DMS 273 (cell line): Measurements from ENCODE around the gene EVC2.
"Not testable (repeated sequence)": the region's sequence is repeated elsewhere in the genome, so short reads cannot be mapped to it uniquely, and the experiment has no call there.

ENCODE experiments used
- DNase-seq: peaks from one replicate; lab custom pipeline; 2025; ENCODE audit not compliant: unreplicated experiment; lab: John Stamatoyannopoulos, UW

The EVC2 gene

DNA sequence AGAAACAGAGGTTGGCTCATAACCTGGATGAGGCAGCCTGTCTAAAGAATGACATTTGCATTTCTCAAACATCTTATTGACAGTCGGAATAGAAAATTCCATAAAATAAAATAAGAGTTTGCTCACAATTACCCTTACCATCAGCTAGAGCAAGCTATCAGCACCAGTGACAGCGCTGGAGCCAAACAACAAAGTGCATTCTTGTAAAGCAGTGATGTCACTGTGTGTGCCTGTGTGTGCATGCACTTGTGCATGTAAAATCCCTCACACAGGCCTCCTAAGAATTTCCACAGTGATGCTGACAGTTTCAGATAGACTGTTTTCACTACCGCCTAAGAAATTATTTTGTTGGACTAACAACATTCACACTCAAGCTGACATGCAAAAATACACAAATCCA, 77.6 kb downstream of the EVC2 start:
- no peak for DNase-seq

DNA sequence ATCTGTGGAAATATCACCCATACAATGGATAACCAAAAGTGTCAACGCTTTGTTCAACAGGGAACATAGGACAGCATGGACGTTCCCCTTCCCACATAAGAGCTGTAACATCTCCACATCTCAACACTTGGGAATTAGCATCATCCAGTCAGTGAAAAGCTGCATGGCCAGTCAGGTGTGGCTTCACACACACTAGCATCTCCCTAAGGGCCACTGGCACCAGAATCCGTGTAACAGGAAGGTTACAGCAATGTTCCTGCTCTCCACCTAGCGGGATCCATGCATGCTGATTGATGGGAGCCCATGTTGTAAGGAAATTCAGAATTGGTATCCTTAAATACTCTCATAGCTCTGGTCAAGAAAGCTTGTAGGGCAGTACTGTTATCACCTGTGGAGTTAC, 78.8 kb downstream of the EVC2 start:
- DNase-seq: no peak

DNA sequence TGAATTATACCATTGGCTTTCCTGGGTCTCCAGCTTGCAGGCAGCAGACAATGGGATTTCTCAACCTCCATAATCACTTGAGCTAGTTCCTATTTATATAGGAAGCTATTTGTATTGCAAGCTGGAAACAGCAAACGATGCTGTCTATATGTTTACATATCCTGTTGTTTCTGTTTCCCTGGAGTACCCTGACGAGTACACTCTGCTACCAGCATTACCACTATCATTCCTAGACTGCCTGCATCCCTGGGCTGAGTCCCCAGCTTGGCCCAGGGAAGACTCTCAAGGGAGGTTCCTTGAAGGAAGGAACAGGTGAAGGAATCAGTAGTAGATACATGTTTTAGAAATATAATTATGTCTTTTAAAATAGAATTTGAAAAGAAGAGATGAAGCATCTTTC, 81.4 kb downstream of the EVC2 start:
- DNase-seq: no peak

DNA sequence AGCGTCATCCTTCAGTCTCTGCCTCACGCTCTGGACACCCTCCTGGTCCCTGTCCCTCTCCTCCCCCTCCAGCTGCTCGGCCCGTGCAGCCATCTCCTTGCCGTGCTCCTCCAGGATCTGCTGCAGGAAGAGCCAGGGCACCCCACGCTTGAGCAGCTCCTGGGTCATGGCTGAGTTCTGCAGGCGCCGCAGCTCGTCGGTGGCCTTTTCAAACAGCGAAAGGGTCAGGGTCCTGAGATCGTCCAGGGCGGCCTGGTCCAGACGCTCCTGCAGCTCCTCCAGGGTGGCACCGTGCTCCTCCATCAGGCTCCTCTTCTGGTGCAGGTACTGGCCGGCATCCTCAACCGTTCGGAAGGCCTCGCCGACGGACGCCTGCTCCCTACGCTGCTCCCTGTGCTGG, 85.8 kb downstream of the EVC2 start:
- DNase-seq: no peak

DNA sequence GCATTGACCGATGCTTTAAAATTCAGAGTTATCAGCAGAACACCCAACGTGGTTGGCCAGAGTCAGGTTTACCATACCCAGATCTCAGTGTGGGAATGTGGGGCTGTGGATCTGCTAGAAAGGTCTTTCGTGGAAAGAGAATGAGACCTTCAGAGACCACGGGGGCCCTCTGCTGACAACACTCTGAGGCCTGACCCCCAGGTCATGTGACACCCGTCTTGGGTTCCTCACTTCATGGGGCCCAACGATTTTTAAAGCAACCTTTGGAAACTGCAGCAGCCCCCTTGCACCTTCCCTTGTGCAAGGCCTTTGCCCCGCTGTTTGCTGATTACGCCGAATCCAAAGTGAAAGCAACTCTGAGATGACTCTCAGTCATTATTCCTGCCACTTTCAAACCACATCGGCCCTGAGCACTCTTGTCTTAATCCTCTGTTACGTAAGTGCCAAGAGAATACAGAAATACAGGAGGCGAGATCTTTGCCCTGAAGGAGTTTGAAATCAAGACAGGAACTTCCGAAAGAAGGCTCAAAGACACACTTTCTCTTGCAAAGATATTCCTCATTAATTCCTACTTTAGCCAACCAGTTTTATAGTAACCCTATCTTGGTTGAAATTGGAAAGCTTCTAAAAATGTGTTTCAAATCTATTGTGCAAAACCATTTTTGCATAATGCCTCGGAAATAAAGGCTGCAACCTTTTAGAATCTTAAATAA, 88.3 kb downstream of the EVC2 start:
- DNase-seq: no peak

DNA sequence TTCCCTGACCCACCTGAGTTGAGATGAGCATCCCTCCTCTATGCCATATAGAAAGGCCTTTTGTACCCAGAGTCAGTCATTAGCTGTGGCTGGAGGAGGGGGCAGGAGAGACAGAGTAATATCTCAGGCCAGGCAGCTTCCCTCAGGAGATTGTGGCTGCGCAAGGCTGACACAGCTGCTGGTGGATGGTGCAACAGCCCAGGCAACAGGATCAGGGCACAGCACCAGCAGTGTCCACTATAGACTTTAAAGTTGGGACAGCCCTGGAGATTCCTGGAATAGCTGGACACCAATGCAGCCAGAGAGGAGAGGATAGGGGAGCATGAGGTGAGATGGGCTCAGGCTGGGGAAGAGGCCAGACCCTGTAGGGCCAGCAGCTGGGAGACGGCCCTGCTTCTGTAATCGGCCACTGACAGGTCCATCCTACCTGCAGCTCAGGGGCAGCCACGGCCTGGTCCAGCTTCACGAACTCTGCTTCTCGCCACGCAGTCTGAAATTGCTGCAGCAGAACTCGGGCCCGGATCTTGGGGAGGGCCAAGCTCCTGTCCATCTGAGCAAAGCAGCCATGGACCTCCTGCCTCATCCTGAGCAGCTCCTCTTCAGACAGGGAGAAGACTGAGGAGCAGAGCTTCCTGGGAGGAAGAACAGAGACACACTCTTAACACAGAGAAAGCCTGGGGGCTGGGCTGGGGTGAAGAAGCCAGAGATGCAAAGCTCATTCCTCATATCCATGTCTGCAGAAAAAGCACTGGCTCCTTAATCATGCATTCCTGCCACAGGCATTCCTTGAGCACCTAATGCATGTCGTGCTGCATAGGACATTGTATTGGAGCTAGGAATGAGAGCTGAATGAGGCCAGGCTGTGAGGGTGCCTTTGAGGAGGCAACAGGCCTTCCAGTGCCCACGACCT, 90.1 kb downstream of the EVC2 start:
- DNase-seq: no peak

DNA sequence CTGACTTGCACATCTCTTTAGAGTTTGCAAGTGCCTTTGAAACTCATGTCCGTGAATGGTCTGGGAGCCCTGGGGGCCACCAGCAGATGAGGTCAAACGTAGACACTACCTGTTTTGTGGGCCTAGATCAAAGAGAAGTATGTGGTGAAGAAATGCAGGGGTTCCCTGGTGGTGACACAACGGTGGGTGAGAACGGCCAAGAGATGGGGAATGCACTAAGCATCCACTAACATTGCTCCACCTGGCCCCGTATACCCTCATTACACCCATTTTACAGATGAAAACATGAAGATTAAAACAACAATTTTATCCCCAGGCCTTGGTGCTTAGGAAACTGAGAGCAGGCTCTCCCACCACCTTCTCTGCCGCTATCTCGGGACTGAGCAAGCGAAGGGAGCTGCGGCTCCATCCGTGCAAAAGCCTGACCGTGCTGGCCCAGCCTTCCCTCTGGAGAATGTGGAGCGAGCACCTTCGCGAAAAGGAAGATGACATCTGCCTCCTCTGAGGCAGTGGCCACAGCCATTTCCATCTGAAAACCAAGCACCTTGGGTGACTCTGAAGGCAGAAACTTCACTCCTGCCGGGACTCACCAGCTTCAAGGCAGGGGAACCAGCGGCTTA, 91.9 kb downstream of the EVC2 start:
- DNase-seq: no peak

DNA sequence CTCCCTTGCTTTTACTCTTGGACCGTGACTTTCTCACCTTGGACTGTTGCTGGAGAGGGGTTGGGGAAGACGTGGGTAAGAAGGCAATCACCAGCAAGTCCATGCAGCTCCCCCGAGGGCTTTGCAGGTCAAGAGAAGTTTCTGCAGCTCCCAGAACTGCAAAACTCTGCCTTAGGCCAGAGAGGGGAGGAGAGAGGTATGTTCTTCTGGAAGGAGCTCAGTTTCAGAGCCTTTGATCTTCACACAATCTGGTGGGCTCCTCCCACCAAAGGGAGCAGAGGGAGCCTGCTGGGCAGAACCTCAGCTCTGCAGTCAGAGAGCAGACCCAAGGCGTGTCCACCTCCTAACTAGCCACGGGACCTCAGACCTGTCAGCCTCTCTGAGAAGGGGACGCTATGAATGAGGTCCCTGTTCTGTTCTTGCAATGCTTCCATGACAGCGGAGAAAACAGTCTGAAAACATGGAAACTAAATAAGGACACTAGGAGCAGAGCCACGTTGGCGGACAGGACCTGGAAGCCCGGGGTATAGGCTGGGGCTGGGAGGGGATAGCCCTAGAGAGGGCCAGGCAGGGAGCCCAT, 92.8 kb downstream of the EVC2 start:
- no peak for DNase-seq

DNA sequence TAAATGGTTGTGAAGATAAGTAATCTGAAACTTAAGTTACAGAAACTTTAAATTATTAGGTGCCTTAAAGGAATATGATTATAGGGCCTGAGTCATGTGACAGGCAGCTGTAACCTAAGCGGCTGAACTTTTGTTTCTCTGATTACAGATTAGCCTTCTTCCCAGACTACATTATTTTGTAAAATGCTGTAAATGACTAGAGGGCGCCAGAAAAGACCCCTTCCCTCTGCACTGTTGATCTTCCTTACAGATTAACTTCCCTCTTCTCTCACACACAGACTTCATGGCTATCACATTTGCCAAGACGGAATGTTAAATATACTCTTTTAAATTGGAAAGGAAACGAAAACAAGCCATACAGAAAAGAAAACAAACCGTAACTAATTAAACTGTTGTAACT, 96.6 kb downstream of the EVC2 start:
- DNase-seq: no peak

DNA sequence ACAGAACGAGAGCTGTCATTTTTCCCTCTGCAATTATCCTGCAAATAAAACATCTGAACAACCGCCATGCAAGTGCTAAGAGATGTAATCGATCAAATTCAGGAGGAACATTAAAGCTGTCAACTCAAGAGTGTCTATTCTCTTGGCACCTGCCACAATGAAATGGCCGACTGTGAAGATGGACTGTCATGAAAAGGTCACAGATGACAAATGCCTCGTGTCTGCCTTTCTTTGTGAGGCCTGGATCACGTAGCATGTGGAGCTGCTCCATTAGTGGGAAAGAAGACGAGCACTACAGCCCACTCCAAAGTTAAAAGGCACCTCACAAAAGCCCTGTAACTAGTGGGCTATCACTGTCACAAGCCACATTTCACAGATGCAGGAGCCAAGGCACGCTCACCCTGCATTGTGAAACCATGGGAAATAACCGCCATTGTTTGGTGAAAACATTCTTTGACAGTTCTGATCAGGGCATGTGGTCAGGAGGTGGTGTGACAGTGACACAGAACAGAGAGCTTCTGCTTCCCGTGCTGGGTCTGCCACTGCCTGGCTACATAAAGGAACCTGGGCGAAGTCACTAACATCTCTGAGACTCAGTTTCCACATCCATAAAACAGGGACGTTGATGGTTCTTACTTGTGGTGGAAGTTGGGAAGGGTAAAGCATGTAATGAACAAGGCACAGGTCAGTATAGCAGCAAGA, 98.9 kb downstream of the EVC2 start:
- no peak for DNase-seq

DNA sequence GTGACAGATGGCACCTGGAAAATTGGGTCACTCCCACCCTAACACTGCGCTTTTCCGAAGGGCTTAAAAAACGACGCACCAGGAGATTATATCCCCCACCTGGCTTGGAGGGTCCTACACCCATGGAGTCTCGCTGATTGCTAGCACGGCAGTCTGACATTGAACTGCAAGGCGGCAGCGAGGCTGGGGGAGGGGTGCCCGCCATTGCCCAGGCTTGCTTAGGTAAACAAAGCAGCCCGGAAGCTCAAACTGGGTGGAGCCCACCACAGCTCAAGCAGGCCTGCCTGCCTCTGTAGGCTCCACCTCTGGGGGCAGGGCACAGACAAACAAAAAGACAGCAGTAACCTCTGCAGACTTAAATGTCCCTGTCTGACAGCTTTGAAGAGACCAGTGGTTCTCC, 114.5 kb downstream of the EVC2 start:
- not testable (repeated sequence) for DNase-seq

DNA sequence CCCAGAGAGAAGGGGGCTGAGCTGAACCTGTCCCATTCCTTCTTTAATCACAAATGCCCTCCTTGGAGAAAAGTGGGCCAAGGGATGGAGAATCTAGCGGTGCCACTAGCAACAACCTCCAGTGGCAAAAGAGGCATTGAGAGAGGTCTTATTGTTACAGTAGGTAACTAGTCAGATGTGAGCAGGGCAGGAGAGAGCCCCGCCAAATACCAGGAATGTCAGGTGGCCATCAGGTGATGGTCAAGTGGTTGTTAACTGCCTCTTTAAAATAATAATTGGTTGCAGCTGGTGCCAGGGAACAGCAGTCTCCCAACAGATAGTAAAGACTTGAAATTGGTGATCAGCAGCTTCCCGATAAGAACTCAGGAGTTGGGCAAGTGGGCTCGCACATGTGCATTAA, 116.1 kb downstream of the EVC2 start:
- DNase-seq: no peak

DNA sequence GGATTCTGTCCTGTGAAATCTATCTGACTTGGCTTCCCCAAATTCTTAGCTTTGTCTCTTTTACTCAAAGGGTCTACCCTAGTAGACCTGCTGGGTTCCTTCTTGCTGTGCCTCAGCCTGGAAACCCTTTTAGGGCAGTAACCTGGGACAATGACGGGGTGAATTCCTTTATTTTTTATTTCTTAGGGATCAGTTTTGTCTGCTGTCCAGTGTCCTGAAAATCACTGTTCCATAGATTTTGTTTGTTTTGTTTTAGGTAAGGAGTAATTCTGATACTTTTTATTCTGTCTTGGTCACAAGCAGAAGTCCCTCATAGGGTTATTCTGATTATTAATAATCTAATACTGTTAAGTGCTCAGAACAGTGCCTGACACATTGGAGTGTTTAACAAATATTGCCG, 118.9 kb downstream of the EVC2 start:
- DNase-seq: no peak

DNA sequence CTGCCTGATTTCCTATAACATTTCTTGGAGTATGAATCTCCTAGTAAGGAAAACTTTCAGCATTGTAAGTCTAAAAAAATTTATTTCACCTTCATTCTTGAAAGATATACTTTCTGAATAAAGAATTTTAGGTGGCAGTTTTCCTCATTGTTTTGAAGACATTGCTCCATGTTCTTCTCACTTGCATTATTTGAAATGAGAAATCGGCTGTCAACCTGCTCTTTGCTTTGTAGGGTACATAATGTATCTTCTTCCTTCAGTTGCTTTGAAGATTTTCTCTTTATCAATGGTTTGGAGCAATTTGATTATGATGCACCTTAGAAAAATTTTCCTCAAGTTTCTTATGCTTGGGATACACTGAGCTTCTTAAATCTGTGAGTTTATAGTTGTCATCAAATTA, 120.3 kb downstream of the EVC2 start:
- no peak for DNase-seq

DNA sequence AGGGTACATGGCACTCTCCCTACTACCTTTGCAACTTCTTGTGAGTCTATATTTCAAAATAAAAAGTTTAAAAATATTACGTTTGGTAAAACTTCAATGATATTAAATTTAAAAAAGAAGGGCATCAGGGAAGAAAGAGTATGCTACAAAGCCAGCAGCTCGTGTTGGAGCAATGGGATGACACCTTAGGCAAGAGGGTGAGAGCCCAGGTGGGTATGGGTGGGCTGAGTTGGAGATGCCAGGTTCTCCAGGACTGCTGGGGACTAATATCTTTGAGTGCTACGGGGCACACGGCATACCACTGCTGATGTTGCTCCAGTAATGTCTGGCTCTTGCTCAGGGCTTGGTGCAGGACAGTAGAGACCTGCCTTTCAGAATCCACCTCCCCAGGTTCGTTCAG, 132.4 kb downstream of the EVC2 start:
- DNase-seq: no peak

DNA sequence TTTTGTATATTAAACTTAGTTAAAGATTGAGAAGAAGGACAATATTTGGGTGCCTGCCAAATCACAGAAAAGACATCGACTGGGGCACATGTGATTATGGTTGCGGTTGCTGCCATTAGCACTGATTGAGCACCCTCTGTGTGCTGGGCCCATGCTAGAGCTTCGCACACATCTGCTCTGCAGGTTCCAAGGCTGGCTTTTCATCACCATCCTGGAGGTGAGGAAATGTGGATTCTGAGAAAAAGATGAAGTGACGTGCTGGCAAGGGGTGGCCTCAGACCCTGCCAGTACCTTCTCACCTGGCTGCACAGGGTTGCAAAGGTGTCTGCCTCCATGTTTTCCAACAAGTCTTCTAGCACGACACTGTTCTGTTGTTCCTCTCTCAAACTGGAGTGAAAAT, 134.0 kb downstream of the EVC2 start:
- DNase-seq: no peak

DNA sequence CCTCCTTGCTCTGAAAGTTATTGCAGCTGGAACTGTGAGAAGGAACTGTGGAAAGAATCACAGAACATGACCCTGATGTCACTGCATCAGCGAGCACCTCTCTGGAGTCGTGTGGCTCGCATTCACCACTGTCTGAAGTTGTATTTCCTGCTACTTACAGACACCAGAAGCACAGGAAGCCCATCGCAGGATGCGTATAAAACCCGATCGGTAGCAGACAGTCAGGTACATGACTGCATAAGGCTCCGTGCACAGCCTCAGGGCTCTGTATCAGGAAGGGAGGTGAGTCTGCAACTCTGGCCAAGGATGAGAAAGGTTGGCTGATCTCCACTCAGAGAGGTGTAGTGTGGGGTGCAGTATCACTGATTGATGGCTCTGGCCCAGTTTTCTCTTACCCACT, 134.4 kb downstream of the EVC2 start:
- no peak for DNase-seq

DNA sequence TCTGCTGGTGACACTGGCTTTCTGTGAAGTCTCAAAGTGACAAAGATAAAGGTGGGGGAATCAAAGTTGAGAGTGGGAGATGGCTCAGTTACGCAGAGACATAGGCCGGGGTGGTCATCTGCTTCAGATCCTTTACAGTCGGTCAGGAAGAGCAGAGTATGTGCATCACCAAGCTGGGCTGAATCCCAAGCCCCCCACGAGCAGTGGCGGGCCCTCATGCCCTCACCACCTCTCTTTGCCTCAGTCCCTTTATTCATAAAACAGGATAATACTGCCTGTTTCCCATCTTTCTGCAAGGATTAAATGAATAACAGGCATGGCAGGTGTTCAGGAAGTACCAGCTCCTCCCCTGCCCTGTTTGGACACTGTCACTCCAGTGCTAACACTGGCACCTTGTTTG, 135.6 kb downstream of the EVC2 start:
- DNase-seq: no peak

DNA sequence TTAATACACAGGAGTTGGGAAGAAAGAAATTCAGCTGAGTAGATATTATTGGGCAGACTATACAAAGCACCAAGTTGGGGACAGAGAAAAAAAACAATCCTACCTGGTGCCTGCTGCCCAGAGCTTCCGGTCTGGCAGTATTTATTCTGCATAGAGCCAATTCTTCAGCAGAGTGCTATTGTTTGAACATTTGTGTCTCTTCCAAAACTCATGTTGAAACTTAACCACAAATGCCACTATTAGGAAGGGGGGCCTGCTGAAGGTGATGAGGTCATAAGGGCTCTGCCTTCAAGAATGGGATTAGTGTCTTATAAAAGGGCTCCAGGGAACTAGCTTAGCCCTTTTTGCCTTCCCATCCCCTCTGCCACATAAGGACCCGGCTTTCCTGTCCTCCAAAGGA, 136.2 kb downstream of the EVC2 start:
- DNase-seq: no peak

DNA sequence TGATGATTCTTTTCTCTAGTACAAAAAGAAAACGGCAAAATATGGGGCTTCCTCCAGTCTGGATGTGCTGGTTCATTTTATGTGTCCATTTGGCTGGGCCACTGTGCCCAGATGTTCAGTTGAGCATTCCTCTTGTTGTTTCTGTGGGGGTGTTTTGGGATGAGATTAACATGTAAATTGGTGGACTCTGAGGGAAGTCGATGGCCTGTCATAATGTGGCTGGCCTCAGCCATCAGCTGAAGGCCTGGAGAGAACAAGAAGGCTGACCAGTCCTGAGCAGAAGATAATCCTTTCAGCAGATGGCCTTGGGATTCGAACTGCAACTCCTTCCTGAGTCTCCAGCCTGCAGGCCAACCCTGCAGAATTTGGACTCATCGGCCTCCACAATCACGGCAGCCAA, 136.7 kb downstream of the EVC2 start:
- DNase-seq: no peak

DNA sequence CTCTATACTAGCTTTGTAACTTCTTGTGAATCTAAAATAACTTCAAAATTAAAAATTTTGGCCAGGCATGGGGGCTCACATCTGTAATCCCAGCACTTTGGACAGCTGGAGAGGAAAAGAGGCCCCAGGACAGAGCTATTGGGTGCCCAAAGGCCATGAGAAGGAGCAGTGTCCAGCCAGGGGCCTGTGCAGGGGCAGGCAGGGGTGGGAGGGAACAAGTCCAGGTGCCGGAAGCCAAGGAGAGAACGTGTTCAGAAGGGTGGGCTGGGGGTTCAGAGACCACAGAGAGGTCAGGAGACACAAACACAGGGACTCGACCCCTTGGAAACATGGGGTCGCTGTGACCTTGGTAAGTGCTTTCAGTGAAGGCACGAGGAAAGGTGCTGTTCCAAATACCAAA, 138.9 kb downstream of the EVC2 start:
- DNase-seq: no peak
